Osteocyte (in vitro differentiated cells): Measurements from ENCODE around the gene BAK1. TPM values are rescaled to one million over a fixed set of nuclear protein-coding genes. Genes with fewer than 3 reads are reported as not detected.

Experiments used
- DNase-seq: peaks from one replicate; pipeline ENCODE4 v3.0.0; 2021; ENCODE audit warnings: mixed read lengths; ENCODE audit not compliant: unreplicated experiment; ENCODE audit errors: extremely low spot score
- H3K27ac Mint-ChIP-seq: one replicate; pipeline ENCODE4 v1.8.0; 2021; ENCODE audit warnings: mild to moderate bottlenecking, mixed read lengths; ENCODE audit not compliant: unreplicated experiment
- H3K27me3 Mint-ChIP-seq: one replicate; pipeline ENCODE4 v1.8.0; 2021; ENCODE audit warnings: mixed read lengths; ENCODE audit not compliant: unreplicated experiment
- H3K36me3 Mint-ChIP-seq: one replicate; pipeline ENCODE4 v1.8.0; 2021; ENCODE audit warnings: mixed read lengths; ENCODE audit not compliant: unreplicated experiment
- H3K4me1 Mint-ChIP-seq: one replicate; pipeline ENCODE4 v1.8.0; 2021; ENCODE audit warnings: mixed read lengths; ENCODE audit not compliant: unreplicated experiment
- H3K4me3 Mint-ChIP-seq: one replicate; pipeline ENCODE4 v1.8.0; 2021; ENCODE audit warnings: mild to moderate bottlenecking, moderate library complexity, mixed read lengths; ENCODE audit not compliant: unreplicated experiment
- H3K9me3 Mint-ChIP-seq: one replicate; pipeline ENCODE4 v1.8.0; 2021; ENCODE audit warnings: mixed read lengths; ENCODE audit not compliant: unreplicated experiment
- total RNA-seq: library from RNA; stranded (reverse); gene quantifications from 2 replicates; pipeline ENCODE4 v1.2.1, GENCODE V29; 2021
- TF ChIP-seq, protein P1 (sequence below): fragments of 200-600 bp; sonication (generic); IDR thresholded peaks from 2 replicates; pipeline ENCODE4 v1.5.0; 2021; ENCODE audit warnings: antibody characterized with exemption, mild to moderate bottlenecking, moderate library complexity

The BAK1 gene
- total RNA-seq, 1 donor from 2014 or later = 20.5 TPM

GRCh38 chr6:33607126-33607783 is 27.2 kb upstream of the BAK1 start:
- Mint-ChIP-seq H3K9me3 (peaks cover 8% of the 10 kb centered on the region), H3K4me3 (no peak overlapping the region), H3K36me3 (peaks cover 2% of the 10 kb centered on the region), H3K27ac (no peak overlapping the region), H3K4me1 (peaks cover 27% of the 10 kb centered on the region), H3K27me3 (no peaks in the 10 kb centered on the region)
- TF ChIP-seq, protein P1, sequence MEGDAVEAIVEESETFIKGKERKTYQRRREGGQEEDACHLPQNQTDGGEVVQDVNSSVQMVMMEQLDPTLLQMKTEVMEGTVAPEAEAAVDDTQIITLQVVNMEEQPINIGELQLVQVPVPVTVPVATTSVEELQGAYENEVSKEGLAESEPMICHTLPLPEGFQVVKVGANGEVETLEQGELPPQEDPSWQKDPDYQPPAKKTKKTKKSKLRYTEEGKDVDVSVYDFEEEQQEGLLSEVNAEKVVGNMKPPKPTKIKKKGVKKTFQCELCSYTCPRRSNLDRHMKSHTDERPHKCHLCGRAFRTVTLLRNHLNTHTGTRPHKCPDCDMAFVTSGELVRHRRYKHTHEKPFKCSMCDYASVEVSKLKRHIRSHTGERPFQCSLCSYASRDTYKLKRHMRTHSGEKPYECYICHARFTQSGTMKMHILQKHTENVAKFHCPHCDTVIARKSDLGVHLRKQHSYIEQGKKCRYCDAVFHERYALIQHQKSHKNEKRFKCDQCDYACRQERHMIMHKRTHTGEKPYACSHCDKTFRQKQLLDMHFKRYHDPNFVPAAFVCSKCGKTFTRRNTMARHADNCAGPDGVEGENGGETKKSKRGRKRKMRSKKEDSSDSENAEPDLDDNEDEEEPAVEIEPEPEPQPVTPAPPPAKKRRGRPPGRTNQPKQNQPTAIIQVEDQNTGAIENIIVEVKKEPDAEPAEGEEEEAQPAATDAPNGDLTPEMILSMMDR = no peak
- DNase-seq = no peak

DNA sequence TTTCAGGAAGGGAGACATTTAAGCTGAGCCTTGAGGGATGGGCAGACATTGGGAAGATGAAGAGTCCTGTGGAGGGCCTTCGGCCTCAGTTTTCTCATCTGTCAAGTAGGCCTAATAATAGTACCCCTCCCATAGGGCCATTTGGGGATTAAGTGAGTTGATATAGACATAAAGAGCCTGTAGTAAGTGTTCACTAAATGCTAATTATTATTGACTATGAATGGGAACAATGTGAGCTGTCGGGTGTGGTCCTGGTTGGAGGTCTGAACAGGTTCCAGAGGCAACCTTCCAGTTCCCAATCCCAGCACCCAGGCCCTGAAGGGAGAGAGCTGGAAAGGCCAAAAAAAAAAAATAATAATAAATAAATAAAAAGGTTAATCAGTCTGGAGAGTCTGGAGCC is 26.6 kb upstream of the BAK1 start:
- H3K4me3 Mint-ChIP-seq = no peak overlapping the region
- TF ChIP-seq, protein P1 = no peak
- H3K27ac Mint-ChIP-seq = no peak overlapping the region
- peaks cover 8% of the 10 kb centered on the region for H3K9me3 Mint-ChIP-seq
- peaks cover 2% of the 10 kb centered on the region for H3K36me3 Mint-ChIP-seq
- peaks cover 27% of the 10 kb centered on the region for H3K4me1 Mint-ChIP-seq
- no peaks in the 10 kb centered on the region for H3K27me3 Mint-ChIP-seq
- DNase-seq = no peak

GRCh38 chr6:33604941-33605854 is 25.1 kb upstream of the BAK1 start:
- H3K27ac Mint-ChIP-seq = no peak overlapping the region
- no peaks in the 10 kb centered on the region for H3K27me3 Mint-ChIP-seq
- H3K9me3 Mint-ChIP-seq = peaks cover 8% of the 10 kb centered on the region
- H3K4me3 Mint-ChIP-seq = no peak overlapping the region
- peaks cover 19% of the 10 kb centered on the region for H3K4me1 Mint-ChIP-seq
- DNase-seq = no peak
- peaks cover 2% of the 10 kb centered on the region for H3K36me3 Mint-ChIP-seq
- TF ChIP-seq, protein P1 = no peak

DNA sequence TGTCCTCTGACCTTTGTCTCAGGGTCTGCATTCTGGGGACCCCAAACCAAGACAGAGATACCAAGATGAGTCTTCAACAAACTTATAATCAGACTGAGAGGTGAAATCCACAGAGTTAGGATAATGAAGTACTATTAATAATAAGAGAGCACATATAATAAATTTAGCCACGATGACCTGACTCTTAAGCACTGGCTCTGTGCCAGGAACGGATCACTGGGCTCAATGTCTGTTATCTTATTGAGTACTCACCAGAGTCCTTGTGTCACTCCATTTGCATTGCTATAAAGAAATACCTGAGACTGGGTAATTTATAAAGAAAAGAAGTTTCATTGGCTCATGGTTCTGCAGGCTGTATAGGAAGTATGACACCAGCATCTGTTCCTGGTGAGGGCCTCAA is 22.1 kb upstream of the BAK1 start:
- TF ChIP-seq, protein P1 = no peak
- no peaks in the 10 kb centered on the region for H3K27me3 Mint-ChIP-seq
- peaks cover 13% of the 10 kb centered on the region for H3K4me1 Mint-ChIP-seq
- H3K27ac Mint-ChIP-seq = no peak overlapping the region
- DNase-seq = no peak
- peaks cover 2% of the 10 kb centered on the region for H3K36me3 Mint-ChIP-seq
- H3K9me3 Mint-ChIP-seq = peaks cover 8% of the 10 kb centered on the region
- H3K4me3 Mint-ChIP-seq = no peak overlapping the region

DNA sequence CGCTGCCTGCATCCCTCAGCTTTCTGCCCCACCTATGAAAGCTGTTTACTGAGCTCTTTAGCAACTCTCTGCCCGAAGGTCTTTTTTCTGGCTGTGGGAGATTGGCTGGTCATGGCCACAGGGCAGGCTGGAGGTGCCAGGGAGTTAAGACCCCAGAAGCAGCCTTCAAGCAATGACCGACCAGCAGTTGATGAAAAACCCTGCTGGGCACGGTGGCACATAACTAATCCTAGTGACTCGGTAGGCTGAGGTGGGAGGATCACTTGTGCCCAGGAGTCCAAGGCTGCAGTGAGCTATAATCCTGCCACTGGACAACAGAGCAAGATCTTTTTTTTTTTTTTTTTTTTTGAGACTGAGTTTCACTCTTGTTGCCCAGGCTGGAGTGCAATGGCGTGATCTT is 20.7 kb upstream of the BAK1 start:
- TF ChIP-seq, protein P1 = no peak
- Mint-ChIP-seq H3K4me1 (peaks cover 13% of the 10 kb centered on the region), H3K9me3 (peaks cover 8% of the 10 kb centered on the region), H3K27me3 (no peaks in the 10 kb centered on the region), H3K4me3 (no peak overlapping the region), H3K27ac (no peak overlapping the region), H3K36me3 (peaks cover 2% of the 10 kb centered on the region)
- no peak for DNase-seq
